Nephron (organoid): ENCODE measurements around the gene FAM118B.
A peak's percentile ranks its signal among the peaks of the same experiment; 100 is the strongest.

Source experiments
- H3K27ac Mint-ChIP-seq, 3 experiments: 2 replicates each; pipeline ENCODE4 v1.8.0; 2020; ENCODE audit warnings: mixed read lengths in 3 of 3, mild to moderate bottlenecking in 2 of 3, moderate library complexity in 1 of 3
- H3K27me3 Mint-ChIP-seq: 2 replicates; pipeline ENCODE4 v1.8.0; 2021; ENCODE audit warnings: low read depth, mild to moderate bottlenecking, moderate library complexity, mixed read lengths
- H3K36me3 Mint-ChIP-seq: 2 replicates; pipeline ENCODE4 v1.8.0; 2020; ENCODE audit warnings: low read depth, mixed read lengths
- H3K4me1 Mint-ChIP-seq: 2 replicates; pipeline ENCODE4 v1.8.0; 2020; ENCODE audit warnings: mixed read lengths
- H3K4me3 Mint-ChIP-seq, 3 experiments: 2 replicates each; pipeline ENCODE4 v1.8.0; 2020; ENCODE audit warnings: mild to moderate bottlenecking in 3 of 3, mixed read lengths in 3 of 3, moderate library complexity in 2 of 3
- H3K9me3 Mint-ChIP-seq: 2 replicates; pipeline ENCODE4 v1.8.0; 2020; ENCODE audit warnings: mixed read lengths
- TF ChIP-seq, protein P1 (sequence below), 3 experiments: fragments of 200-600 bp; sonication (generic); IDR thresholded peaks; one replicate each; pipeline ENCODE4 v1.5.0; 2021; ENCODE audit warnings: antibody characterized with exemption in 3 of 3; ENCODE audit not compliant: unreplicated experiment in 3 of 3

The FAM118B gene

DNA sequence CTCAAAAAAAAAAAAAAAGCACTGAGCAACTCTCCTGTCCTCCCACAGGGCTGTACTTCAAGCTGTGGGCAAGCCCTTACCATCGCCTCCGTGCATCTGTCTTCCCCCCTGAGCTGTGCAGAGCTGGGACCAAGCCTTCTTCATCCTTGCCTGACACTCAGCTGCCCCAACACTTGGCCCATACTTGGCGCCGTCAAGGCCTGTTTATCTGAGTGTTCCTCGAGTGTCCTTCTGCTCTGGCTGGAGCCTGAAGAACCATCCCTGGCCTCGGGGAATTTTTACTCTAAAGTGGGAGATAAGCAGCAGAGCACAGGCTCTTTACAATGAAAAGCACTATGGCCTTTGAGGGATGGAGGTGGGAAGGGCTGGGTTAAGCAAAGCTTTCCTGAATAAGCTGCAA is 69.7 kb downstream of the FAM118B start:
- peak overlapping the region; percentile 93 to 98 (median 94) for H3K4me3 Mint-ChIP-seq
- H3K27ac Mint-ChIP-seq: peak overlapping the region; percentile 95 to 98 (median 98)
- TF ChIP-seq, protein P1, sequence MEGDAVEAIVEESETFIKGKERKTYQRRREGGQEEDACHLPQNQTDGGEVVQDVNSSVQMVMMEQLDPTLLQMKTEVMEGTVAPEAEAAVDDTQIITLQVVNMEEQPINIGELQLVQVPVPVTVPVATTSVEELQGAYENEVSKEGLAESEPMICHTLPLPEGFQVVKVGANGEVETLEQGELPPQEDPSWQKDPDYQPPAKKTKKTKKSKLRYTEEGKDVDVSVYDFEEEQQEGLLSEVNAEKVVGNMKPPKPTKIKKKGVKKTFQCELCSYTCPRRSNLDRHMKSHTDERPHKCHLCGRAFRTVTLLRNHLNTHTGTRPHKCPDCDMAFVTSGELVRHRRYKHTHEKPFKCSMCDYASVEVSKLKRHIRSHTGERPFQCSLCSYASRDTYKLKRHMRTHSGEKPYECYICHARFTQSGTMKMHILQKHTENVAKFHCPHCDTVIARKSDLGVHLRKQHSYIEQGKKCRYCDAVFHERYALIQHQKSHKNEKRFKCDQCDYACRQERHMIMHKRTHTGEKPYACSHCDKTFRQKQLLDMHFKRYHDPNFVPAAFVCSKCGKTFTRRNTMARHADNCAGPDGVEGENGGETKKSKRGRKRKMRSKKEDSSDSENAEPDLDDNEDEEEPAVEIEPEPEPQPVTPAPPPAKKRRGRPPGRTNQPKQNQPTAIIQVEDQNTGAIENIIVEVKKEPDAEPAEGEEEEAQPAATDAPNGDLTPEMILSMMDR (IDR thresholded peaks at IDR 0.05; ENCODE audit: unreplicated experiment in 3 of 3): no peak
- H3K36me3 Mint-ChIP-seq: peaks cover 11% of the 10 kb centered on the region
- no peaks in the 10 kb centered on the region for H3K27me3 Mint-ChIP-seq
- peaks cover 25% of the 10 kb centered on the region for H3K4me1 Mint-ChIP-seq
- H3K9me3 Mint-ChIP-seq: no peaks in the 10 kb centered on the region

DNA sequence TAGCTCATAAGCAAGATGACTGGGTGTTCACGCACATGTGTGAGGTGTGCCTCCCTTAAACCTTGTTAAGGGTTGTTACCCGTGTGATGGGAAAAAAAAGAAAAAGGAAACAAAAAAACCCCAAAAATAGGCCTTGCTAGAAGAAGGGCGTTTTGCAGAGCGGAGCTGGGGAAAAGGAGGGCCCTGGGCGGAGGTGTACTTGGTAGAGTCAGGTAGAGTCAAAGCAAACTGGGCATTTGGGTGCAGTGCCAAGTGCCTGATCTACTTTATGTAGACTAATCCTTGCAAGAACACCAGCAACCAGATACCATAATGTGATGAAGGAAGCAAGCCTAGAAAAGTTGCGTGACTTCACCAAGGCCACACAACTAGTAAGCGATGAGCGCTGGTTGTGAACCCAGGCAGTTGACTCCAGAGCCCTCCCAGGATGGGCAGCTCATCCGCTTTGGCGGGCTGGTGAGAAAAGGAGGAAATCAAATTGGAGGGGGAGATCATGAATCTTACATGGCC is 70.1 kb downstream of the FAM118B start:
- H3K36me3 Mint-ChIP-seq: peaks cover 13% of the 10 kb centered on the region
- TF ChIP-seq, protein P1 (IDR thresholded peaks at IDR 0.05; ENCODE audit: unreplicated experiment in 3 of 3): no peak
- H3K9me3 Mint-ChIP-seq: no peaks in the 10 kb centered on the region
- H3K4me1 Mint-ChIP-seq: peaks cover 25% of the 10 kb centered on the region
- peak overlapping the region; percentile 93 to 98 (median 94) for H3K4me3 Mint-ChIP-seq
- H3K27me3 Mint-ChIP-seq: no peaks in the 10 kb centered on the region
- H3K27ac Mint-ChIP-seq: peak overlapping the region; percentile 95 to 98 (median 98)

DNA sequence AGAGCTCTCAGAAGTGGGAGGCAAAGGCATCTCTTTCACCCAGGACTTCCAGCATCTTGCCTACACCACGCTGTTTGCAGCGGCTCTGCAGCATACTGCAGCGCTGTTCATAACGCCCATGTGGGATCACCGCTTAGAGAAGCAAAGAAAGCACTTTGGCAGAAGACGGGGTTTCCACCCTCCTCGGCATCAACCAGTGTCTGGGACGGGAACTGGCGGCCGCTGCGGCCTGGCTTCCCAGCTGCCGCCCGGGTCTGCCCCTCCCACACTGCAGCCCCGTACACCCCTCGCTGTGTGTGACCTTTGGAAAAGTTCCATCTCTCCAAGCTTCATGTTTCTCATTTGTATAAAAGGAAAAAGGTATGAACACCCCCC is 70.8 kb downstream of the FAM118B start:
- no peaks in the 10 kb centered on the region for H3K27me3 Mint-ChIP-seq
- H3K4me1 Mint-ChIP-seq: peaks cover 25% of the 10 kb centered on the region
- H3K4me3 Mint-ChIP-seq: peak overlapping the region; percentile 93 to 98 (median 94)
- no peaks in the 10 kb centered on the region for H3K9me3 Mint-ChIP-seq
- TF ChIP-seq, protein P1 (IDR thresholded peaks at IDR 0.05; ENCODE audit: unreplicated experiment in 3 of 3): no peak
- peaks cover 14% of the 10 kb centered on the region for H3K36me3 Mint-ChIP-seq
- peak overlapping the region; percentile 95 to 98 (median 98) for H3K27ac Mint-ChIP-seq

DNA sequence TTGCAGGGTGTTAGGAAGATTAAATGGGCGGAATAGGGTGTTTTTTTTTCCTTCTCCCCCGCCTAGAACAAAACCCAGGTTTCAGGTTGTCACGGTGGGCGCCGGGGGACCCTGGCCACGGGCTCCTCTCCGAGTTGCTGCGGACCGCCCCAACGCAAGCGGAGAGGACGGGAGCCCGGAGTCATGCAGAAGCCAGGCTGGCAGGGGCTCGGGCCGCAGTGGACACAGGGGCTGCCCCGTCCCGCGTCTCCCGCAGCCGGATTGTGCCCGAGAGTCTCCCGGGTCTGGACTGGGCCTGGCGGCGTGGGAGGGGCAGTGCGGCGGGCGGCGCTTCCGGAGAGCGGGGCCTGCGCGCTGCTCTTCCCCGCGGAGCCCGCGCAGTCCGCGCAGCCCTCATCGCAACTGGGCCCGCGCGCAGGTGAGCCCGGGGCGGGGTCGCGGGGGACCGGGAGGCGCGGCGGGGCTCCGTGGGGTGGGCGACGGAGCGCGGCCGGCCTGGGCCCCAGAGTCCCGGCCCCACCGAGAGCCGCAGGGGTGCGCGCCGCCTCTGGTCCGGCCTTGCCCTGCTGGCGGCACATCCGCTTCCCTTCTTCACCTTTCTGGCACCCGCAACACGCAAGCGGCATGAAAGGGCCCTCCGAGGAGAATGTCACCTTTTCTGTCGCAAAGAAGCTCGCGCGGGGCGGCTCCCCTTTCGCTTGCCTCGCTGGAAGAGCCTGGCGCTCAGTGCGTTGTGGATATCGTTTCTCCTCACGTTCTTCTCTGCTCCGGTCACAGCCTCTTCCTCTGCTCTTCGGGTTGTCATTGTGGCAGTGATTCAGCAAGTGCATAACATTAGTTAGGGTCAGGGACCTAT is 71.4 kb downstream of the FAM118B start, which contains the start of gene TIRAP:
TSS of gene TIRAP (plus strand) at position 358 of the 856 bp plus-strand sequence. CDS start 7,802 bp downstream, outside the sequence.
- peaks cover 25% of the 10 kb centered on the region for H3K4me1 Mint-ChIP-seq
- peak within 1 kb of the TSS; percentile 95 to 98 (median 98) for H3K27ac Mint-ChIP-seq
- peaks cover 8% of the 10 kb centered on the region for H3K36me3 Mint-ChIP-seq
- TF ChIP-seq, protein P1 (IDR thresholded peaks at IDR 0.05; ENCODE audit: unreplicated experiment in 3 of 3): no peak
- H3K27me3 Mint-ChIP-seq: no peaks in the 10 kb centered on the region
- H3K4me3 Mint-ChIP-seq: peak within 1 kb of the TSS; percentile 93 to 98 (median 94)
- H3K9me3 Mint-ChIP-seq: no peaks in the 10 kb centered on the region

DNA sequence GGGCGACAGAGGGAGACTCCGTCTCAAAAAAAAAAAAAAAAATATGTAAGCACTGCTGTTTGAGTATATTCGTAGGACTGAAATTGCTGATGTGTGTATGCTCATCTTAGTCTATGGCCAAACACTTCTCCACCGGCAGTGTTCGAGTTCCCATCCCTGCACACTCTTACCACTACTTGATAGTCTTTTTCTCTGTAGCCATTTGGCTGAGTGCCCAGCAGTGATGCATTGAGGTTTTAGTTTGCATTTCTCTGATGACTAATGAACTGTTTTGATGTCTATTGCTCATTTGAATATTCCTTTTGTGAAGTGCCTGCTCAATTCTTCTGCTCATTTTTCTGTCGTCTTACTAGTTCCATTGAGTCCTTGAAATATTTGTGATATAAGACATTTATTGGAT is 73.2 kb downstream of the FAM118B start:
- peak overlapping the region; percentile 69 to 81 (median 76) for H3K27ac Mint-ChIP-seq
- H3K4me3 Mint-ChIP-seq: peak overlapping the region; percentile 51 to 82 (median 79)
- H3K9me3 Mint-ChIP-seq: no peaks in the 10 kb centered on the region
- TF ChIP-seq, protein P1 (IDR thresholded peaks at IDR 0.05; ENCODE audit: unreplicated experiment in 3 of 3): no peak
- H3K27me3 Mint-ChIP-seq: no peaks in the 10 kb centered on the region
- peaks cover 9% of the 10 kb centered on the region for H3K36me3 Mint-ChIP-seq
- H3K4me1 Mint-ChIP-seq: peaks cover 25% of the 10 kb centered on the region
